DND-41 (cell line): ENCODE results near the gene GNB3.

Experiments
- EZH2 ChIP-seq: IDR thresholded peaks from 3 replicates; pipeline ENCODE4 v1.6.1; 2012; ENCODE audit warnings: borderline replicate concordance, low read depth, mild to moderate bottlenecking, moderate library complexity, low read length, inconsistent platforms; ENCODE audit not compliant: severe bottlenecking
- TF ChIP-seq, protein P1 (sequence below): IDR thresholded peaks from 2 replicates; pipeline ENCODE4 v1.5.1; 2012; ENCODE audit warnings: borderline replicate concordance, low read length, moderate library complexity, mild to moderate bottlenecking; ENCODE audit not compliant: poor library complexity, severe bottlenecking; ENCODE audit errors: extremely low read depth

DNA sequence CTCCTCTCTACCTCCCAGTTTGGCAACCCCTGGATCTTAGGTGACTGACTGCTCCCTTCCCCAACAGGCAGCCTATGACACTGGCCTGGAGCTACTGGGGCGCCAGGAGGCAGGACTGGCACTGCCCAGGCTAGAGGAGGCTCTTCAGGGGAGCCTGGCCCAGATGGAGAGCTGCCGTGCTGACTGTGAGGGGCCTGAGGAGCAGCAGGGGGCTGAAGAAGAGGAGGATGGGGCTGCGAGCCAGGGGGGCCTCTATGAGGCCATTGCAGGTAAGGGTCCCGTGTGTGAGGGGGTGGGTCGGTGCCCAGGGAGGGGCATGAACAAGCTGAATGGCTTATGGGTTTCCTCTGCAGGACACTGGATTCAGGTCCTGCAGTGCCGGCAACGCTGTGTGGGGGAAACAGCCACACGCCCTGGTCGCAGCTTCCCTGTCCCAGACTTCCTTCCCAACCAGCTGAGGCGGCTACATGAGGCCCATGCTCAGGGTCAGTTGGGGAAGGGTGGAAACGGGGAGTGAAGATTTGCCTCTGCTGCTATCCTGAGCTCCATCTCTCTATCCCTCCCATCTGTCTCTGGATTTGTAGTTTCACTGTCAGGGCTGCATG lies 10.3 kb upstream of the GNB3 start:
- TF ChIP-seq, protein P1, sequence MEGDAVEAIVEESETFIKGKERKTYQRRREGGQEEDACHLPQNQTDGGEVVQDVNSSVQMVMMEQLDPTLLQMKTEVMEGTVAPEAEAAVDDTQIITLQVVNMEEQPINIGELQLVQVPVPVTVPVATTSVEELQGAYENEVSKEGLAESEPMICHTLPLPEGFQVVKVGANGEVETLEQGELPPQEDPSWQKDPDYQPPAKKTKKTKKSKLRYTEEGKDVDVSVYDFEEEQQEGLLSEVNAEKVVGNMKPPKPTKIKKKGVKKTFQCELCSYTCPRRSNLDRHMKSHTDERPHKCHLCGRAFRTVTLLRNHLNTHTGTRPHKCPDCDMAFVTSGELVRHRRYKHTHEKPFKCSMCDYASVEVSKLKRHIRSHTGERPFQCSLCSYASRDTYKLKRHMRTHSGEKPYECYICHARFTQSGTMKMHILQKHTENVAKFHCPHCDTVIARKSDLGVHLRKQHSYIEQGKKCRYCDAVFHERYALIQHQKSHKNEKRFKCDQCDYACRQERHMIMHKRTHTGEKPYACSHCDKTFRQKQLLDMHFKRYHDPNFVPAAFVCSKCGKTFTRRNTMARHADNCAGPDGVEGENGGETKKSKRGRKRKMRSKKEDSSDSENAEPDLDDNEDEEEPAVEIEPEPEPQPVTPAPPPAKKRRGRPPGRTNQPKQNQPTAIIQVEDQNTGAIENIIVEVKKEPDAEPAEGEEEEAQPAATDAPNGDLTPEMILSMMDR: no peak
- TF ChIP-seq EZH2: no peak
